ENCODE results near the gene NUP133.

NUP133 gene

GRCh38 chr1:229452956-229453801, 55.0 kb downstream of the NUP133 start:
- Mint-ChIP-seq H3K27ac (no peak overlapping the region), H3K4me1 (ENCODE audit: low read depth) (peaks cover 7% of the 10 kb centered on the region), H3K4me3 (no peak overlapping the region), H3K27me3 (ENCODE audit: low read depth) (no peaks in the 10 kb centered on the region), H3K9me3 (no peaks in the 10 kb centered on the region), H3K36me3 (ENCODE audit: low read depth) (peaks cover 42% of the 10 kb centered on the region)
- DNase-seq (ENCODE audit: low spot score), result no peak

- Mint-ChIP-seq H3K27ac (no peak overlapping the region), H3K4me1 (ENCODE audit: low read depth) (peaks cover 4% of the 10 kb centered on the region), H3K9me3 (no peaks in the 10 kb centered on the region), H3K36me3 (ENCODE audit: low read depth) (peaks cover 49% of the 10 kb centered on the region), H3K4me3 (no peak overlapping the region), H3K27me3 (ENCODE audit: low read depth) (no peaks in the 10 kb centered on the region)
- no peak for DNase-seq (ENCODE audit: low spot score)
Observed at GRCh38 chr1:229448845-229449244, 59.3 kb downstream of the NUP133 start.

- H3K27me3 Mint-ChIP-seq (ENCODE audit: low read depth), result no peaks in the 10 kb centered on the region
- peaks cover 50% of the 10 kb centered on the region for H3K36me3 Mint-ChIP-seq (ENCODE audit: low read depth)
- no peak overlapping the region for H3K4me3 Mint-ChIP-seq
- DNase-seq (ENCODE audit: low spot score), result no peak
- peaks cover 4% of the 10 kb centered on the region for H3K4me1 Mint-ChIP-seq (ENCODE audit: low read depth)
- no peak overlapping the region for H3K27ac Mint-ChIP-seq
- no peaks in the 10 kb centered on the region for H3K9me3 Mint-ChIP-seq
Observed at GRCh38 chr1:229448354-229448753, 59.8 kb downstream of the NUP133 start.

GRCh38 chr1:229447809-229448252, 60.3 kb downstream of the NUP133 start:
- no peak for DNase-seq (ENCODE audit: low spot score)
- Mint-ChIP-seq H3K27me3 (ENCODE audit: low read depth) (no peaks in the 10 kb centered on the region), H3K9me3 (no peaks in the 10 kb centered on the region), H3K4me1 (ENCODE audit: low read depth) (peaks cover 4% of the 10 kb centered on the region), H3K36me3 (ENCODE audit: low read depth) (peaks cover 53% of the 10 kb centered on the region), H3K27ac (no peak overlapping the region), H3K4me3 (no peak overlapping the region)

- Mint-ChIP-seq H3K9me3 (no peaks in the 10 kb centered on the region), H3K36me3 (ENCODE audit: low read depth) (peaks cover 52% of the 10 kb centered on the region), H3K4me3 (no peak overlapping the region), H3K4me1 (ENCODE audit: low read depth) (peaks cover 16% of the 10 kb centered on the region), H3K27ac (no peak overlapping the region), H3K27me3 (ENCODE audit: low read depth) (peaks cover under 1% of the 10 kb centered on the region)
- DNase-seq (ENCODE audit: low spot score), result no peak
Observed at GRCh38 chr1:229445828-229446227, 62.3 kb downstream of the NUP133 start.

- Mint-ChIP-seq H3K4me1 (ENCODE audit: low read depth) (peaks cover 23% of the 10 kb centered on the region), H3K36me3 (ENCODE audit: low read depth) (peaks cover 51% of the 10 kb centered on the region), H3K9me3 (no peaks in the 10 kb centered on the region), H3K27me3 (ENCODE audit: low read depth) (peaks cover 25% of the 10 kb centered on the region), H3K27ac (peak overlapping the region; percentile 76), H3K4me3 (peak overlapping the region; percentile 42)
- DNase-seq (ENCODE audit: low spot score), result peak; percentile 52
Observed at GRCh38 chr1:229440851-229441537, 67.1 kb downstream of the NUP133 start.

GRCh38 chr1:229438021-229438420, 70.1 kb downstream of the NUP133 start:
- Mint-ChIP-seq H3K9me3 (no peaks in the 10 kb centered on the region), H3K4me3 (no peak overlapping the region), H3K27ac (no peak overlapping the region), H3K36me3 (ENCODE audit: low read depth) (peaks cover 36% of the 10 kb centered on the region), H3K27me3 (ENCODE audit: low read depth) (peaks cover 49% of the 10 kb centered on the region), H3K4me1 (ENCODE audit: low read depth) (peaks cover 24% of the 10 kb centered on the region)
- DNase-seq (ENCODE audit: low spot score), result no peak

- Mint-ChIP-seq H3K27me3 (ENCODE audit: low read depth) (peaks cover 53% of the 10 kb centered on the region), H3K9me3 (no peaks in the 10 kb centered on the region), H3K36me3 (ENCODE audit: low read depth) (peaks cover 35% of the 10 kb centered on the region), H3K4me1 (ENCODE audit: low read depth) (peaks cover 24% of the 10 kb centered on the region), H3K27ac (no peak overlapping the region), H3K4me3 (no peak overlapping the region)
- no peak for DNase-seq (ENCODE audit: low spot score)
Observed at GRCh38 chr1:229437443-229437842, 70.7 kb downstream of the NUP133 start.

GRCh38 chr1:229436201-229436600, 71.9 kb downstream of the NUP133 start:
- peaks cover 18% of the 10 kb centered on the region for H3K4me1 Mint-ChIP-seq (ENCODE audit: low read depth)
- no peak for DNase-seq (ENCODE audit: low spot score)
- H3K9me3 Mint-ChIP-seq, result no peaks in the 10 kb centered on the region
- H3K27ac Mint-ChIP-seq, result no peak overlapping the region
- H3K27me3 Mint-ChIP-seq (ENCODE audit: low read depth), result peaks cover 65% of the 10 kb centered on the region
- no peak overlapping the region for H3K4me3 Mint-ChIP-seq
- peaks cover 29% of the 10 kb centered on the region for H3K36me3 Mint-ChIP-seq (ENCODE audit: low read depth)

GRCh38 chr1:229434641-229435051, 73.5 kb downstream of the NUP133 start:
- Mint-ChIP-seq H3K36me3 (ENCODE audit: low read depth) (peaks cover 19% of the 10 kb centered on the region), H3K4me1 (ENCODE audit: low read depth) (peaks cover 13% of the 10 kb centered on the region), H3K9me3 (no peaks in the 10 kb centered on the region), H3K27ac (no peak overlapping the region), H3K4me3 (no peak overlapping the region), H3K27me3 (ENCODE audit: low read depth) (peaks cover 75% of the 10 kb centered on the region)
- DNase-seq (ENCODE audit: low spot score), result no peak

GRCh38 chr1:229434005-229434640, 74.0 kb downstream of the NUP133 start, which contains the start of gene ACTA1:
Gene ACTA1, minus strand, starts transcription at chr1:229434094. Its CDS starts 979 bp downstream, at chr1:229433115.
- Mint-ChIP-seq H3K27me3 (ENCODE audit: low read depth) (peaks cover 78% of the 10 kb centered on the region), H3K9me3 (no peaks in the 10 kb centered on the region), H3K4me1 (ENCODE audit: low read depth) (peaks cover 13% of the 10 kb centered on the region), H3K4me3 (no peak within 1 kb of the TSS), H3K27ac (no peak within 1 kb of the TSS), H3K36me3 (ENCODE audit: low read depth) (peaks cover 16% of the 10 kb centered on the region)
- DNase-seq (ENCODE audit: low spot score), result no peak

- H3K27me3 Mint-ChIP-seq (ENCODE audit: low read depth), result peaks cover 77% of the 10 kb centered on the region
- H3K36me3 Mint-ChIP-seq (ENCODE audit: low read depth), result peaks cover 11% of the 10 kb centered on the region
- no peak overlapping the region for H3K27ac Mint-ChIP-seq
- H3K4me3 Mint-ChIP-seq, result no peak overlapping the region
- no peaks in the 10 kb centered on the region for H3K9me3 Mint-ChIP-seq
- peaks cover 13% of the 10 kb centered on the region for H3K4me1 Mint-ChIP-seq (ENCODE audit: low read depth)
- no peak for DNase-seq (ENCODE audit: low spot score)
Observed at GRCh38 chr1:229433364-229434004, 74.7 kb downstream of the NUP133 start.

- Mint-ChIP-seq H3K27me3 (ENCODE audit: low read depth) (peaks cover 79% of the 10 kb centered on the region), H3K36me3 (ENCODE audit: low read depth) (peaks cover 7% of the 10 kb centered on the region), H3K9me3 (no peaks in the 10 kb centered on the region), H3K27ac (no peak overlapping the region), H3K4me3 (no peak overlapping the region), H3K4me1 (ENCODE audit: low read depth) (peaks cover 10% of the 10 kb centered on the region)
- DNase-seq (ENCODE audit: low spot score), result no peak
Observed at GRCh38 chr1:229432905-229433304, 75.2 kb downstream of the NUP133 start.
